Ramos (cell line): ENCODE measurements around the gene PDXDC1.
"Not testable (repeated sequence)": the region's sequence is repeated elsewhere in the genome, so short reads cannot be mapped to it uniquely, and the experiment has no call there.

Experiments
- in situ Hi-C: fragments of 300-500 bp; cut with MboI; formaldehyde crosslinking; loops from one replicate; pipeline ENCODE4 v1.14.3; 2022; ENCODE audit warnings: low sequenced_read_pairs; ENCODE audit not compliant: unreplicated experiment

PDXDC1 gene

DNA sequence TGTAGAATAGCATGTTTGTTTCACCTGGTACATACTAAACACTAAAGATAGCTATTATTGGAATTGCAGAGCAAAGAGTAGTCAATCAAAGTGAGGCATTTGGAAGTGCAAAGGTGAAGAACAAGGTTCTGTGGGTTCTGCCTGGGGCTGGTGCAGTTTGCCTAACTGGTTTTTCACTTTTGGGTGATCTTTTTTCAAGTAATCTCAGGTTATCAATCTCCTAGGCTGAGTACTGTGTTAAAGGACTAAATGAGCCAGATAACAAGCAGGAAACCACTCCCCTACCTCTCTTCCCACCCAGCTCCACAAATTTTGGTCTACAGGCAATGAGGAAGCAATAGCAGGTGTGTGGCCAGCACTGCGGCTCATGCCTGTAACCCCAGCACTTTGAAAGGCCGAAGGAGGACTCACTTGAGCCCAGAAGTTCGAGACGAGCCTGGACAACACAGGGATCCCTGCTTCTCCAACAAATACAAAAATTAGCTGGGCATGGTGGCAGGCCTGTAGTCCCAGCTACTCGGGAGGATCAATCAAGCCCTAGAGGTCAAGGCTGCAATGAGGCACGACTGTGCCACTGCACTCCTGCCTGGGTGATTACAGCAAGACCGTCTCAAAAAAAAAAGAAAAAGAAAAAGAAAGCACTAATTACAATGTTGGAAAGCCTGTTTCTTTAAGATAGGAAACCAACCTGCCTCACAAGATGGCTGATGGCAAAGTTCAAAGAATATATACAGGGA is 83.0 kb downstream of the PDXDC1 start:
- in situ Hi-C loops = loop anchor here (25.0 kb wide), 1 partner anchor 171 kb away; no protein-coding TSS in a partner anchor

DNA sequence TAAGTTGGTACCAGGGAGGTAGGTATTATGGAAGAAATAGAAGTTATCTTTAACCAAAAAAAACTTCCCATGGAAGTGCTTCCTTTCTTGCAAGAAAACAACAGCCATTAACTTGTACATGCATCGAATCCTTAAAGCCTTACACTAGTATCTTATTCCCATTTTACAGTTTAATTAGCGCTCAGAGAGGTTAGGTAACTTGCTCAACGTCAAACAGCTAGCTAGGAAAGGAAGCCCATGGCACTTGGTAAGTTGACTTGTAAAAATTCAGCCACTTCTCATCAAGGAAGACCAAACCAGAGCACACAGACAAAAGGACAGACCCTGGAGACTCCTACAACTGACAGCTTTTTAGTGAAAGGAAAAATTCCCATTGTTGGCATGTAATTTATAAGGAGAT is 84.5 kb downstream of the PDXDC1 start:
- in situ Hi-C loops = loop anchor here (25.0 kb wide), 1 partner anchor 172 kb away; no protein-coding TSS in a partner anchor

DNA sequence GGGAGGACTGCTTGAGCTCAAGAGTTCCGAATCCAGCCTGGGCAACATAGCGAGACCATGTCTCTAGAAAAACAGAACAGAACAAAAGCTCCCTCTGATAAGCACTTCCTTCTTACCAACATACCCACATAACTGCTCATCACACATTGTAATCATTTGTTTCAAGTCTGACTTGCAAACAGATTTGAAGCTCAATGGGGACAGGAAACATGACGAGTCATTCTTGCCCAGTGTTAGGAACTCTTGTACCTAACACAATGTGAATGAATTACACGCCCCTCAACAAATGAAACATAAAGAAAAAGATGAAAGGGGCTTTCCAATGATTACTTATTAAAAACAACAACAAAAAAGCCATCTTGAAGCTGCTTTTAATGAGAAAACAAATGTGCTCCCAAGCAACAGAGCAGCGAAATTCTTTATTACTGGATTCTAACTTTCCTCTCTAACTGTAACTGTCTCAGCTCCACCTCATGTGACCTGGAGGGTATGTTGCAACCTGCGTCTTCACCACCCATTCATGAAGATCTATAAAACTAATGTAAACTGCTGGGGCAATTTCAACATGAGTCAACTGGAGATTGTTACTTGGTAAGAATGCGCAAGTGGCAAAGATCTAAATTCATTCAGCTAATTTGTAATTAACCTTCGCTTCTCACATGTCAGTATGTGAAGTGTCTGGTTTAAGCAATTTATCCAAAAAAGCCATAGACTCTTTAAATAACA is 87.4 kb downstream of the PDXDC1 start:
- in situ Hi-C loops = loop anchor here (25.0 kb wide), 1 partner anchor 175 kb away; no protein-coding TSS in a partner anchor

DNA sequence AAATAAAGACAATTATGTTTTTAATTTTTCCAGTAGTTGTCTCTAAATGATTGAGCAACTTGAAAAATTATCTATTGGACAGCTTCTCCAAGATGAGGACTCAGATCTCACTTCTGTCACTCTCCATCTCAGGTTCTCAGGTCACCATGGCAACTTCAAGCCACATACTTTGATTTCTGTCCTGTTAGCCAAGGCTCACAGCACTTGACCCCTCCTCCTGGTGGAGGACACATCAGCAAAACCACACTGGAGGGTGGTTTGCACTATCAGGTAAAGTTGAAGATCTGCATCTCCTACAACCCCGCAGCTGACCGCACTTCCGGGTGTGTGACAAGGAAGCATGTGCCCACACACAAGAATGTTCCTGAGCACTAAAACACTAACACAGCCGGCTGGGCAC is 91.1 kb downstream of the PDXDC1 start:
- in situ Hi-C loops = loop anchor here (25.0 kb wide), 1 partner anchor 179 kb away; no protein-coding TSS in a partner anchor

DNA sequence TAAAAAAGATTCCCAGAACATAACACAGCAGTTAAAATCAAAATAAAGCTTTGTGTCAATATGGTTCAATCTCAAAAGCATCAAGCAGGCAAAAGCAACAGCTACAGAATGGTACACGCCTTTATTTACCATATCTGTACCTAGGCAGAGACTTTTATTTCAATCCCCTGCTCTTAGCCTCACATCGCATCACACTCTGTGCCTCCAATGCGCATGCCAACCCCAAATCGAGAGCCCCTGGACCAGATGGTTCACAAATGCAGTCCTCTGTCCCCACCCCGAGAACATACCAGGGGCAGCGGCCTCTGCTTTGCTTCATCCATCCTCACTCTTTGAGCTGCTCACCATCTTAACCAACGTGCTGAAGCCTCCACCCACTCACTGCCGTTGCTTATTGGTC is 91.9 kb downstream of the PDXDC1 start:
- in situ Hi-C loops = loop anchor here (25.0 kb wide), 1 partner anchor 179 kb away; no protein-coding TSS in a partner anchor

DNA sequence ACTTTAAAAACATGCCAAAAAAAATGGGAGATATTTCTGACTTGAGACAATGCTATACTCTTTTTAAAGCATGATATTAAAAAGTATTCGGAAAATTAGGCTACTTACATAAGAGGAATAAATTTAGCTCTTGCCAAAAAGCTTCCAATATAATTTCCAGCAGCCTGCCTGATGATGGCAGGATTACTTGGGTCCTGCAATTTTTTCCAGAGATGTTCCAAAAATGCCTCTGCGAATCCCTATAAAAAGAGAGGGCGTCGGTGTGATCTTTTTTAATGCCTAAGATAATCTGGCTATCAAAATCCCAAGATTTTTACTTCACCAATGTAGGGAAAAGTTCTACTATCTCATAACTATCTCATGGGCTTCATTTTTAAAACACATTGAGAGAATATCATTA is 96.2 kb downstream of the PDXDC1 start:
- in situ Hi-C loops = loop anchor here (25.0 kb wide), 1 partner anchor 184 kb away; no protein-coding TSS in a partner anchor

DNA sequence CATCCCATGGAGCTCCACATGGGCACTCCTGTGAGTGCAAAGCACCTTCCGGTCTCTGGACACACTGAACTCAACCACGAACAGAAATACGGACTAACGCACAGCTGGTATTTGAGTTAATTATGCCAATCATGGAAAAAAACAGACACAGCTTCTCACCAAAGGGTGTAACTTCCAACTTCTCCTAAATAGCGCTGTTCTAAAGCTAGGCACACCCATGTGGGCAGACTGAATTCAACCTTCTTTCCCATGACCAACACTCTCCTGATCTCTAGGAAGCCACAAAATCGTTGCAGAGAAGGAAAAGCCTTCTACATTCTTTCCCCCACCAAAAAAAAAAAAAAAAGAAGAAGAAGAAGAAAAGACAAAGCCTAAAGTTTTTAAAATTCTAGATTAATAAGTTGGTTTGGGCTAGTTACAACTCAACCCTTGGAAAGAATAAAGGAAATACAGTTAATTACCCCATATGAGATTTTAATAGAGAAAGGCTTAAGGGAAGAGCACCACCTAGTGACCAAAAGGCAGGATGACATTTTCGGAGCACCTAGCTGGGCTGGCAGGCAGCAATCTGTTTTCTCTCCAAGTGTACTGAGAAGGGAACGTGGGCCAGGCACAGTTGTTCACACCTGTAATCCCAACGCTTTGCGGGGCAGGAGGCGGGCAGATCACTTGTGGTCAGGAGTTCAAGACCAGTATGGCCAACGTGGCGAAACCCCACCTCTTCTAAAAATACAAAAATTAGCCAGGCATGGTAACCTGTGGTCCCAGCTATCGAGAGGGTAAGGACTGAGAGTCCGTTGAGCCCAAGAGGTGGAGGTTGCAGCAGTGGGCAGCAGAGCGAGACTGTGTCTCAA is 97.3 kb downstream of the PDXDC1 start:
- in situ Hi-C loops = loop anchor here (25.0 kb wide), 1 partner anchor 185 kb away; no protein-coding TSS in a partner anchor

DNA sequence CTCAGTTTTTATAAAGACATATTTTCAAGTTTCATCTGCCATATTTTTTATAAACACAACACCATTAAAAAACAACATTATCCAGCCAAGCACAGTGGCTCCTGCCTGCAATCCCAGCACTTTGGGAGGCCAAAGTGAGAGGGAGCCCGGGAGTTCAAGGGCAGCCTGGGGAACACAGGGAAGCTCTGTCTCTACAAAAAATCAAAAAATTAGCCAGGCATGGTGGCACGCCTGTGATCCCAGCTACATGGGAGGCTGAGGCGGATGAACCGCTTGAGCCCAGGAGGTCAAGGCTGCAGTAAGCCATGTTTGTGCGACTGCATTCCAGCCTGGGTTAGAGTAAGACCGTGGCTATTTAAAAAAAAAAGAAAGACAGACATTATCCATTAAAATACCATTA is 98.3 kb downstream of the PDXDC1 start:
- in situ Hi-C loops = loop anchor here (25.0 kb wide), 1 partner anchor 186 kb away; no protein-coding TSS in a partner anchor

DNA sequence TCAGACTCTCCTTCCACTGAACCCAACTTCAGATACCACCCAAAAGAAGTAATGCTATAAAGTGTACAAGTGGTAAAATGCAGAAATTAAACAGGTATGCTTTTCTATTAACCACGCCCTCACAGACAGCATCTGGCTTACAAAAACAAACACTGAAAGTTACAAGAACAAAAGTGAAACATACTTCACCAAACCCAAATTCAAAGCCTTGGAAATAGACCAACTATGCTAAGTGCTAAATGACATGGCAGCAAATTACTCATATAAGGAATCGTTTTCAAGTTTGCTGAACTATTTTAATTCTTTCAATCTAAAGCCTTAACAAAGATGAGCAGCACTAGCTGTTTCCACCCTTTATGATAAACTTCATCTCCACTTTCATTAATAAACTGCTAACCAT is 101.3 kb downstream of the PDXDC1 start:
- in situ Hi-C loops = not testable (repeated sequence)

DNA sequence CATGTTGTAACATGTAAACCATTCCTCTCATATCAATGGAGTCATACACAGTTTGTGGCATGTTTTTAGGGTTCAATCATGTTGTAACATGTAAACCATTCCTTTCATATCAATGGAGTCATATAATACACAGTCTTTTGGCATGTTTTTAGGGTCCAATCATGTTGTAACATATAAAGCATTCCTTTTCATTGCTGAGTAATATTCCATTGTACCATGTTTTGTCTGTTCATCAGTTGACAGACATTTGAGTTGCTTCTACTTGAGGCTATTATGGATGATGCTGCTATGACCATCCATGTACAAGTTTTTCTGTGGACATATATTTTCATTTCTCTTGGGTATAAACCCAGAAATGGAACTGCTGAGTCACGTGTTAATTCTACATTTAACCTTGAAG is 106.1 kb downstream of the PDXDC1 start:
- in situ Hi-C loops = not testable (repeated sequence)

DNA sequence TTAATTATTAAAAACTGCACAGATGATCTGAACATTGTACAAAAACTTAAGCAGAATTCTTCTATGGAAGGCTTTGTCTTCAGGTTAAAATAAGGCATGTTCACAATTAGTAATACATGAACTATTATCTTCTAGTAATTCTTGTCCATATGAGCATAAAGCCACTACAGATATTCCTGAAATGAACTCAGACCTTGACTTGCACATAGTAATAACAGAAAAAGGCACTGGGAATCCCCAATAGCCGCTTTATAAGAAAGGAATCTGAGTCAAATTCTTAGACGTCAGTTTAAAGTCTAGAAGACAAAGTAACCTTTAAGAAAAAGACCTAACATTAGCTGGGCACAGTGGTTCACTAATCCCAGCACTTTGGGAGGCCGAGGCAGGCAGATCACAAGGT is 108.0 kb downstream of the PDXDC1 start:
- in situ Hi-C loops = not testable (repeated sequence)

DNA sequence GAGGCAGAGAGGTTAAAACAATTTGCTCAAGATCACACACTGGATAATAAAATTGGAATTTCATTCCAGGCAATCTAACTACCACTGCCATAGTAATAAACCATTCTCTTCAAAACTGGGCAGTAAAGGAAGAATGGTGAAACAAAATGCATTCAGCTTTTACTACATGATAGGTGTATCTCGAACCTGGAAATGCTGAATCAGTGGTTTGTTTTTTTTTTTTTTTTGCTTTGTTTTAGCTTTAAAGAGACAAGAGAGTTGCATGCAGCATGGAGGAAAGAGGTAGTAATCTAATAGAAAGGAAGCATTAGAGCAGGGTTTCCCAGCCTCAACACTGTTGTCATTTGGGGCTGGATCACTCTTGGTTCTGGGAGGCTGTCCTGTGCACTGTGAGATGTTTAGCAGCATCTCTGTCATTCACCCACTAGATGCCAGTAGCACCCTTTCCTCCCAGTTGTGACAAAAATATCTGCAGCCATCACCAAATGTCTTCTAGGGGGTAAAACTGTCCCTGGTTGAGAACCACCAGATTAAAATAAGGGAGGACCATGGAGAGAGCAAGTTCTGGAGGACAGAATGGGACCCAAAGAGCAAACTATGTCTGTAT is 115.9 kb downstream of the PDXDC1 start:
- in situ Hi-C loops = not testable (repeated sequence)

DNA sequence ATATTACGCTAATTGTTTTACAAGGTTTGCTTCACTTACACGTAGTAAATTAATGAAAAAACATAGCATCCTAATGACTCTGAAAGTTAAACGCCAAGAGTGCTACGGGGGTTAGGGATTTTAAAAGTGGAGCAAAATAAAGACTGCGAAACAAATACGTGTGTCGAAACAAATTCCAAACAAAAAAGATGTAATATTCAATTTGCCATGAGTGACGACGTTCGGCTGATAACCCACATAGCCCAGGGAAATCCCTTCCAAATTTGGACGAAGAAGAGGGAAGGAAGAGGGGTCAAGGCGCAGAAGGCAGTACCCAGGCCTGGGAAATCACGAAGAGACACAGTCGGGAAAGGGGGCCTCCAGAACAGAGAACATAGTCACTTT is 118.7 kb downstream of the PDXDC1 start:
- in situ Hi-C loops = not testable (repeated sequence)

DNA sequence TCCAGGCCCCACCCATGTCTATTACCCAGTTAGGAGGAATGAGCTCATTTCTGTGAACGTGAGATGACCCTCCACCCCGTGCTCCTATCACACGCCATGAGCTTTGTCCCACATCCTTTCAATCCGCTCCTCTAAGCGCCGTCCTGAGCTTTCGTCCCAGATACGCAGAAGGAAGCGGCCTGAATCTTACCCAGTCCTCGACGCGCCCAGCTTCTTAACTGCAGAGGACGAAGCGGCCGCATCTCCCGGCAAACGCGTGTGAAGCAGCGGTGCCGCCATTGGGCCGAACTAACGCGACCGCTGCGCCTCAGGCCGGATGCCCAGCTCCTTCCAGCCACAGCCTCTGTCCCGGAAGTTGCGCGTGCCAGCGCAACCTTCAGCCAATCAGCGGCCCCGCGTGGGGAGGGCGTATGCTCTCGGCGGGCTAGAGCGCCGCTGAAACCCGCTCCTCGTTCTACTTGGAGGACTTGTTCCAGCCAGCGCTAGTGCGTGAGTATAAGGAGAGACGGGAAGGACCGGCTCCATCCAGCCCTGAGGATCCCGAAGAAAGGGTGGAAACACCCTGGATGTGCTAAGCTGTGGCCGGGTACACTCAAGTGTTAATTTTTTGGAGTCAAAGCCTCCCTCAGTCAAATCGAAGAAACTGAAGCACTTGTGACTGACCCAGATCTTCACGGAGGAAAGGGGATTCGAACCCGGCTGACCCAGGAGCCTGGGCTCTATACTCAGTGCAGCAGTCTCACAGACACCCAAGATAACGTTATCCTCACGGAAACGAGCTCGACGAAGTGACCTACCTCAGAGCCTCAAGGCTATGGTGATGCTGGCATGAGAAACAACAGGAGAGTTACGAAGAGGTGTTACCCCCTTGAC is 119.4 kb downstream of the PDXDC1 start, which contains the start of gene RRN3:
Gene RRN3, minus strand, starts transcription at position 318 of the 873 bp plus-strand sequence. Its CDS starts 39 bp downstream, at position 279.
- in situ Hi-C loops = not testable (repeated sequence)

DNA sequence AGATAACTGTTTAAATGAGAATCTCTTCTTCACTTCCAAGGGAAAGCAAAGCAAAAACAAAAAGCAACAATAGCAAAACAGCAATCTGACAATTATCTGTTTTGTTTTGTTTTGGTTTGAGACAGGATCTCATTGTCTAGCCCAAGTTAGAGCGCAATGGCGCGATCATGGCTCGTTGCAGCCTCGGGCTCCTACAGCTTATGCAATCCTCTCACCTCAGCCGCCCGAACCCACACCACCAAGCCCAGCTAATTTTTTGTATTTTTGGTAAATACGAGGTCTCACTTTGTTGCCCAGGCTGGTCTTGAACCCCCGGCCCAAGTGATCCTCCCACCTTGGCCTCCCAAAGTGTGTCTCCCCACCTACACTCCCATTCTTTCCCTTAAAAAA is 121.8 kb downstream of the PDXDC1 start:
- in situ Hi-C loops = not testable (repeated sequence)

DNA sequence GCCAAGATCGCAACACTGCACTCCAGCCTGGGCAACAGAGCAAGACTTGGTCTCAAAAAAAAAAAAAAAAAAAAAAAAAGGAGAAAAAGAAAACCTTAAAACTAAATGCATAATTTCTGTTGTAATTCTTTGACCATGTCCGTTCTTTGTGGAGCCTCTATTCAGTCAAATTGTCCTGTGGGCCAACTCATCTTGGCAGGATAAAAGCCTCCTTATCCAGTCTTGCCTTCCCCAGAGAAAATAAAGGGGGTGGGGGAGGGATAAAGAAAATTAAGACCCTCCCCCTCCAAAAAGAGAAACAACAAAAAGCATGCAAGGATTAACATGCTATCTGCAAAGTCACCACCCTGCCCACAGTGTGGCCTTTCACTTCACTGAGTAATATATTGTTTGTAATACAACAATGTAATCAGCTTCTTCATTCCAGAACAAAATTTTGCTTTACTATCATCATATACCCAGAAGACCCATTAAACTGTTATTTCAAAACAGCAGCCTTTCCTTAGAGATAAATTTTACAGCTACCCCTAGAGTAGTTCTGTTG is 124.6 kb downstream of the PDXDC1 start:
- in situ Hi-C loops = not testable (repeated sequence)

DNA sequence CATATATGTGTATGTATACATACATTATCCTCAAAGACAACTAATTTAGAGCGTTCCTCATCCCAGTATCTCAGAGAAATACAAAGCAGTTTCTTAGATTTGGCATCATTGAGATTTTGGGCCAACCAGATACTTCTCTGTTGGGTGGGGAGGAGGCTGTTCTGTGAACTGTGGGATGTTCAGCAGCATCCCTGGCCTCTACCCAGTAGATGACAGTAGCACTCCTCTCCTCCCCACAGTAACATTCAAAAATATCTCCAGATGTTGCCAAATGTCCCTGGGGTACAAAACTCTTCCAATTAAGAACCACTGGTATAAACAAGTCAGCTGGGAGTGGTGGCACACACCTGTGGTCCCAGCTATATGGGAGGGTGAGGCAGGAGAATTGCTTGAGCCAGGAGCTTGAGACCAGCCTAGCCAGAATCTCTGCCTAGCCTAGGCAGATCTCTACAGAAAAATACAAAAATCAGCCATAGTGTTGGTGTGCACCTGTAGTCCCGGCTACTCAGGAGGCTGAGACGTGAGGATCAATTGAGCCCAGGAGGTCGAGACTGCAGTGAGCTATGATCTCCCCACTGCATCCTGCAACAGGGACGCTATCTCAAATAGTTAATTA is 125.7 kb downstream of the PDXDC1 start:
- in situ Hi-C loops = not testable (repeated sequence)
